Measurements from ENCODE around the gene GOLGA1.

GOLGA1 gene, protein sequence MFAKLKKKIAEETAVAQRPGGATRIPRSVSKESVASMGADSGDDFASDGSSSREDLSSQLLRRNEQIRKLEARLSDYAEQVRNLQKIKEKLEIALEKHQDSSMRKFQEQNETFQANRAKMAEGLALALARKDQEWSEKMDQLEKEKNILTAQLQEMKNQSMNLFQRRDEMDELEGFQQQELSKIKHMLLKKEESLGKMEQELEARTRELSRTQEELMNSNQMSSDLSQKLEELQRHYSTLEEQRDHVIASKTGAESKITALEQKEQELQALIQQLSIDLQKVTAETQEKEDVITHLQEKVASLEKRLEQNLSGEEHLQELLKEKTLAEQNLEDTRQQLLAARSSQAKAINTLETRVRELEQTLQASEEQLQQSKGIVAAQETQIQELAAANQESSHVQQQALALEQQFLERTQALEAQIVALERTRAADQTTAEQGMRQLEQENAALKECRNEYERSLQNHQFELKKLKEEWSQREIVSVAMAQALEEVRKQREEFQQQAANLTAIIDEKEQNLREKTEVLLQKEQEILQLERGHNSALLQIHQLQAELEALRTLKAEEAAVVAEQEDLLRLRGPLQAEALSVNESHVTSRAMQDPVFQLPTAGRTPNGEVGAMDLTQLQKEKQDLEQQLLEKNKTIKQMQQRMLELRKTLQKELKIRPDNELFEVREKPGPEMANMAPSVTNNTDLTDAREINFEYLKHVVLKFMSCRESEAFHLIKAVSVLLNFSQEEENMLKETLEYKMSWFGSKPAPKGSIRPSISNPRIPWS

DNA sequence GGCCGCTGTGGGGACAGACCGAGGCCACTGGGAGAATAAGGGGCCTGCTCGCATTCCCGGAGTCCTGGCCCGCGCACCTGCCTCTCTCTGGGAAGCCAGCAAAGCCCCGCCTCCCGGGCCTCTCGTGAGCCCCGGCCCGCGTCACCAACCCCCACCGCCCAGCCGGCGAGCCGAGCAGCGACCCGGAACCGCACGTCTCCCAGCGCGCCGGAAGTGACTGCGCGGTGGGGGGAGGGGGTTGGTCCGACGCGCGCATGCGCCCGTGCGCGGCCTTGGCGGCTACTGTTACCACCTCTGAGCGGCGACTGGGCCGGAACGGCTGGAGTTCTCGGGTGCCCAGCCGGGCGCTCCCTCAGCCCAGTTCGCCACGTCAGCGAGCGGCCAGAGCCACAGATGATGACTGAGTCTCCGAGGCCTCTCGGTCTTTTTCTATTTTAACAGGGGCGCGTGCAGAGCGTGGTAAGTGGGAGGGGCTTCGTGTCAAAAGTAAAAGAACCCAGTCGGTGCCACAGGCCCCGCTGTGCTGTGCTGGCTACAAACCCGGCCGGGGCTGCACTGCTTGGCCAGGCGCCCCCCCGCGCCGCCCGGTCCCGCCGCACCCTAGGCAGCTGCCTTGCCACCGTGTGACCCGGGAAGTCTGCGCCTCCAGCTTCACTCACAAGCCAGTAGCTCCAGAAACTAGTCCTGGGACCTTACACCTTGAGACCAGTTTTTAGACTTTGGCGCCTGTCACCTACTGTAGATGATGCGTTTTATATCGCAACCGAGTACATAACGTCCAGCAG, at the start of gene GOLGA1:
Gene GOLGA1 (minus strand): TSS at position 190 of the 785 bp plus-strand sequence. CDS start 2,372 bp downstream, outside the sequence.
- peak; percentile 93 for DNase-seq

GRCh38 chr9:124983698-124984097, 42.8 kb upstream of the GOLGA1 start:
- no peak for DNase-seq

GRCh38 chr9:124980431-124980830, 39.5 kb upstream of the GOLGA1 start:
- DNase-seq = no peak

- peak; percentile 9 for DNase-seq
Measured at GRCh38 chr9:124975131-124975530, 34.2 kb upstream of the GOLGA1 start.

DNA sequence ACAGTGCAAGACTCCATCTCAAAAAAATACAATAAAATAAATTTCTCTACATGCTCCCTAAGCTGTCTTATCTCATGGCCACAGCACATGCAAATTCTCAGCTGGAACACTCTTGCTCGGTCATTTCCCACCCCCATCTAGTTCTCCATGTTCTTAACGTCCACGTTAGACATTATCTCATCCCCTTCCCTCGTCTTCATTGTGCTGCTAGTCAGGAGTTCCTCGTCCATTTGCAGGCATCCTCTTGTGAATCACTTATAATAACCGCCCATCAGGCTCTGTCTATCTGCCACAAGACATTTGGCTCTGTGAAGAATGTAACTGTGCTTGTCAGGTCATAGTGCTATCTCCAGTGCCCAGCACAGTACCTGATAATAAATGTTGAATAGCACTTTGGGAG, 32.9 kb upstream of the GOLGA1 start:
- DNase-seq = no peak

- DNase-seq = no peak
Measured at GRCh38 chr9:124972241-124972770, 31.4 kb upstream of the GOLGA1 start.

GRCh38 chr9:124969401-124969800, 28.5 kb upstream of the GOLGA1 start:
- no peak for DNase-seq

- DNase-seq = no peak
Measured at GRCh38 chr9:124968238-124968637, 27.4 kb upstream of the GOLGA1 start.

DNA sequence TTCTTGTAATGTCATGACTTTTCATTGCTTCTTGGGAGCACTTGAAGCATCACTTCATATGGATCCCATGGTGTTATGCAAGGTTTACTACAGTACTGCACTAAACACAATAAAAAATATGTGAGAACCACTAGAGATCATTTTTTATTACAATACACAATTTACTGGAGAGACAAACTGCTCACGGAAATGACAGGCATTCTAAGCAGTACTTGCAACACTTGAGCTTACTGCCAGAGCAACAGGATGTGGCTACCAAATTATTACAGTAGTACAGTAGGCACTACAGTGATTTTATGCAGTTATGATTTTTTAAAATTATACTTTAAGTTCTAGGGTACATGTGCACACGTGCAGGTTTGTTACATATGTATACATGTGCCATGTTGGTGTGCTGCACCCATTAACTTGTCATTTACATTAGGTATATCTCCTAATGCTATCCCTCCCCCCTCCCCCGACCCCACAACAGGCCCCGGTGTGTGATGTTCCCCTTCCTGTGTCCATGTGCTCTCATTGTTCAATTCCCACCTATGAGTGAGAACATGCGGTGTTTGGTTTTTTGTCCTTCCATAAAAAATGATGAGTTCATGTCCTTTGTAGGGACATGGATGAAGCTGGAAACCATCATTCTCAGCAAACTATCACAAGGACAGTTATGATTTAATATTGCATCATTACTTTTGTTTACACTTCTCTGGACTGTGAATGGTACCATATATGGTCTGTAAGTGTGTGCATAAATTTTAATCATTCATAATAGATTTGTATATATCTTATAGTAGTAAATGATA, 25.1 kb upstream of the GOLGA1 start:
- peak; percentile 40 for DNase-seq

DNA sequence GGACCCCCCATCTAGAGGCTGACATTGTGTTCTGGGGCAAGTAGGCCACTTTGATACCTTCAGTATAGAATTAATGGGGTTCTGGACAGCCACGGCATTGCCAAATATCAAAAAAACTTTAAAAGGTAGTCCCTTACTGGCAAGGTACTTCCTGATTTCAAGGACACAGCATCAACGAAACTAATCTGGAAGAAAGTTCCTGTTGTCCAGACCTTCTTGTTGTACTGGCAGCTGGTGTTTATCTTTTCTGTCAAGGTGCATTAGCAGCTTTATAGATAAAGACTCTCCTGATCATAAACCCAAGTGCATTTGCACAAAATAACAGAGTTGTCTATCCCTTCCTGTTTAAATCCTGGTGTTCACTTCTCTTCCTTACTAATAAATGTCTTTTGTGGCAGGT, 23.7 kb upstream of the GOLGA1 start:
- DNase-seq = no peak

DNA sequence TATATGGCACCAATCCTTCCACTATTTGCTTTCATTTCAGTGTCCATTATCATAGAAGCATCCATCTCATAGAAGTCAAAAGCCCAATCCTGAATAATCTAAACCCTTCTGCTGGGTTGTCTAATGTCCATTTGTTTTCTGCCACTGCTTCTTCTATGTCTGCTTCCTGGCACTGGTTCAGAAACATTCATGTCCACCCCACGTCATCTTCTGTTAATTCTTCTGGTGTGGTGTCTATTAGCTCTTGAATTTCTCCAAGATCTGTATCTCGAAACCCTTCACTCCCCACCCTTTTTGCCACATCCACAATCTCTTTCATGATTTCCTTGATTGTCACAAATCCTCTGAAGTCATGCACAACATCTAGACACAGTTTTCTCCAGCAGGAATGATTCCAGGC, 23.2 kb upstream of the GOLGA1 start:
- no peak for DNase-seq

DNA sequence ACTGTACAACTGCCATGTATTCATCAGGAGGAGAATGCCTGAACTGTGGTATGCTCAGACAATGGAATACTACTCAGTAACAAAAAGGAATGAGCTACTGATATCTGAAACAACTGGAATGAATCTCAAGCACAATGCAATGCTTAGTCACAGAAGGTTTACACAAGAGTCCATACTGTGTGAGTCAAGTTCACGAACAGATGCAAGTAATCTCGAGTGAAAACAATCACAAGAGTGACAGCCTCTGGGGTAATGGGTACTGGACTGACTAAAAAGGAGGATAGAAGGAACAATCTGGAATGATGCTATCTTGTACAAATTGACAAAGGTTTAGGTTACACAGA, 19.5 kb upstream of the GOLGA1 start:
- no peak for DNase-seq

DNA sequence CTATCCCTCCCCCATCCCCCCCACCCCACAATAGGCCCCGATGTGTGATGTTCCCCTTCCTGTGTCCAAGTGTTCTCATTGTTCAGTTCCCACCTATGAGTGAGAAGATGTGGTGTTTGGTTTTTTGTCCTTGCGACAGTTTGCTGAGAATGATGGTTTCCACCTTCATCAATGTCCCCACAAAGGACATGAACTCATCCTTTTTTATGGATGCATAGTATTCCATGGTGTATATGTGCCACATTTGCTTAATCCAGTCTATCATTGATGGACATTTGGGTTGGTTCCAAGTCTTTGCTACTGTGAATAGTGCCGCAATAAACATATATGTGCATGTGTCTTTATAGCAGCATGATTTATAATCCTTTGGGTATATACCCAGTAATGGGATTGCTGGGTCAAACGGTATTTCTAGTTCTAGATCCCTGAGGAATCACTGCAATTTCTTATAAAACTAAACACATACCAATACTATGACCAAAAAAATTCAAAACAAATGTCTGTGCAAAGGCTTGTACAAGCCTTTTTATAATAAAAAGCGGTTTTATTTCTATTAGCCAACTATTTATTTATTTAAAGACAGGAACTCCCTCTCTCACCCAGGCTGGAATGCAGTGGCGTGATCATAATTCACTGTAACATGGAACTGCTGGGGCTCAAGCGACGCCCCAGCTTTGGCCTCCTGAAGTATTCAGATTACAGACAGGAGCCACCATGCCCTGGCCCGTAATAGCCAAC, 19.0 kb upstream of the GOLGA1 start:
- peak; percentile 10 for DNase-seq

DNA sequence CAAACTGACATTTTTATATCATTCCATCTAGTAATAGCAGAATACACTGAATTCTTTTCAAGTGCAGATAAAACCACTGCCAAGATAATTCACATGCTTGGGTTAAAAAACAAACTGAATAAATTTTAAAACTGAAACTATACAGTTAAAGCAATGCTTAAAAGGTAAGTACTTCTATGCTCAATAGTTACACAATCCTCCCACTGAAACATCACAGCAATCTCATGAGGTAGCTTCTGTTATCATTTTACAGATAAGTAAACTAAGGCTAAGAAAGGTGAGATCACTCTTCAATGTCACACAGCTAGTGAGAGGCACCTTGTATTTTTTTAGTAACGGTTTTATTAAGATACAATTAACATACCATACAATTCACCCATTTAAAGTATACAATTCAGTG, 13.4 kb upstream of the GOLGA1 start:
- no peak for DNase-seq

DNA sequence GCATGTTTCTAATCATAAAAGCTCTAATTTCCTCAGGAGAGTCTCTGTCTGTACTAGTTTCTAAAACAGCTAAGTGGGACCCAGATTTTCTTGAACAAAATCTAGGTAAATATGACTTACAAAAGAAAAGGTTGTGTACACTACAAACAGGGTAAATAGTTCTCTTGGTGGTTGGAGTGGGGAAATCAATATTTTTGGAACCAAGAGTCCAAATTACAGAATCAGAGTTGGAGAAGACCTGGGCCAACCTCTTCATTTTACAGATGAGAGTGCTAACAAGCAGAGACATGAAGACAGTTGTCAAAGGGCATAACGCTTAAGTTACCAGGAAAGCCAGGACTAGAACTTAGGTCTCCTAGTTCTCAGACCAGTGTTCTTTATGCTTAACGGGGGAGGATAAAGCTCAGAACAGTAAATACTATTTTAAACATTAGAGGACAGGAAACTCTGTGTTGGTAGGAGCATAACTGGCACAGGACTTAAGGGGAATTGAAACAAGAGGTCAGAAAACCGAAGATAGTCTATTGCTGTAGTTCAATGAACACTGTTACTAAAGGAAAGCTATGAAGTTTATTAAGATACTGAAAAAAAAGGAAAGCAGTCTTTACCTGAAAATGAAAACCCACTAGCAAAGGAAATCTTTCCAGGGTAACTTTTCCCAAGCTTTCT, 9.3 kb upstream of the GOLGA1 start:
- DNase-seq = no peak

DNA sequence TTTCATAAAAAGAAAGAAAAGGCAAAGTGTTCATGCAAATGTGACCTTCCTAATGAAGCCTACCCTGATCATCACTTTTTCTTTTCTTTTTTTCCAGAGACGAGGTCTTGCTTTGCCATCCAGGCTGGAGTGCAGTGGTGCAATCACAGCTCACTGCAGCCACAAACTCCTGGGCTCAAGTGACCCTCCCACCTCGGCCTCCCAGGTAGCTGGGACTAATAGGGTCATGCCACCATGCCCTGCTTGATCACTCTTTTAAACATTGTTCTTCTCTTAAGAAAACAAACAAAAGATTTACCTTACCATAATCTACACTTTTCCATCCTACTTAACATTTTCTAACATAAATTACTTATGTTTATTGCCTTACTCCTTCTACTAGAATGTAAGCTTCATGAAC, 8.5 kb upstream of the GOLGA1 start:
- DNase-seq = no peak

GRCh38 chr9:124947727-124948391, 7.0 kb upstream of the GOLGA1 start:
- no peak for DNase-seq

- no peak for DNase-seq
Measured at GRCh38 chr9:124946167-124946566, 5.3 kb upstream of the GOLGA1 start.

GRCh38 chr9:124941679-124942561, 1.0 kb upstream of the GOLGA1 start:
- peak; percentile 50 for DNase-seq

DNA sequence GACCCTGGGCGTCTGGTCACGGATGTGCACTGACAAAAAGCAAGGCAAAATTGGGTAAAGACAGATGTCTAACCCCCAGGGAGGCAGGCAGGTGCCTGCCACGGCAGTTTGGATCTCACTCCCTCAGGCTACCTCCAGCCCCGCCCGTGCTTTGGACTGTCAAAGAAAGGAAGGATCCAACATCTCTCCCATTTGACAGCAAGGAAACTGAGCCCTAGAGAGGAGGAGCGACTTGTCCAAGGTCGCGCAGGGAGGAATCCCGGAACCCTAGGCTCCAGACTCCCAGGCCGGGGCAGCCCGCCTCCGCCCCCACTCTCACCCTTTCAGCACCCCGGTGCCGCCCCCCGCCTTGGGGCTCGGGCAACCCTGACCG, 376 bp downstream of the GOLGA1 start:
- DNase-seq = no peak

All from fibroblast of upper back skin (primary cell).